ENCODE measurements around the gene PGS1. TPM values are rescaled to one million over a fixed set of nuclear protein-coding genes. Genes with fewer than 3 reads are reported as not detected.

PGS1 gene
- total RNA-seq, 1 experiment from 2014 or later = 42.6 TPM

DNA sequence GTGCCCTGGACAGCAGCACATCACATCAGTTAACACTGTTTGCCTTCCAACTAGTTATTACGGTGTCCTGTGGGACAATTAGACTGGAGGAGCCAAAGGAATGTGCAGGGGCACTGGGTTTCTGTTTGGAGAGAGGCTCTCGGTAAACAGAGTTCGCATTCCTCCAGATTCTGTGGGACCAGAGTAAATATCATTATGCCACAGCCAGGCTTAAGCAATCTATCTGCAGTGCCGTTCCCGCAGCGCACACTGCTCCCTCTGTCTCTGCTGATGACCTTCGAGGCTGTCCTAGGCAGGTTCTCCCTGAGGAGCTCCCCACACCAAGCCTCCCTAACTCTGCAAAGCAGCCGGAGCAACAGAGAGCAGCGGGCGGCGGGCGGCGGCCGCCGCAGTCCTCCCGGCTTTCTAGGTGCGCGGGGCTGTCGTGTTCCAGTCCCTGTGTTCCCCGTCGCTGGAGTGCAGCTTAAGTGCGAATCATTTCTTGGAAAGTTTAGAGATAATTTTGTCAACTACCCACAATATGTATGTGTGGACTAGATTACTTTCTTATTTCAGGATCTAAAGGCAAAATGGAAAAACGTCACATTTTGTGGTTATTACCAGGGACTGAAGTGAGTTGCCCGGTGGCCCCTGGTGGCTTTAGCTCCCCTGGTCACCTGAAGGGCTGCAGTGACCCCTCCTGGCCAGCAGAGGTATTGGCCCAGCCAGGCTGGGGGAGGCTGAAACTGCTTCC lies 43.3 kb downstream of the PGS1 start:
- Mint-ChIP-seq H3K27me3 (ENCODE audit: unreplicated experiment) (no peaks in the 10 kb centered on the region), H3K9me3 (ENCODE audit: low read depth, unreplicated experiment) (no peaks in the 10 kb centered on the region), H3K4me1 (ENCODE audit: low read depth, unreplicated experiment) (no peaks in the 10 kb centered on the region), H3K36me3 (ENCODE audit: insufficient read depth, unreplicated experiment) (peaks cover 24% of the 10 kb centered on the region), H3K4me3 (ENCODE audit: low read depth, unreplicated experiment) (no peak overlapping the region), H3K27ac (ENCODE audit: unreplicated experiment) (no peak overlapping the region)
- TF ChIP-seq CTCF (IDR thresholded peaks at IDR 0.05; ENCODE audit: unreplicated experiment) = peak; percentile 93
- CTCF ChIA-PET = interaction anchor here (0.6 to 2.5 kb wide), 9 partner anchors 43 to 676 kb away, joined by 3 to 31 read pairs (median 6); partner anchors contain the start of gene PGS1
- intact Hi-C loops (cut with micrococcal nuclease; ENCODE audit: unreplicated experiment) = loop anchor here (1.0 to 2.0 kb wide), 3 partner anchors 60 to 171 kb away; no protein-coding TSS in a partner anchor
- peak; percentile 86 for DNase-seq
- BruUV-seq (replicated peaks) = no TSS peak

DNA sequence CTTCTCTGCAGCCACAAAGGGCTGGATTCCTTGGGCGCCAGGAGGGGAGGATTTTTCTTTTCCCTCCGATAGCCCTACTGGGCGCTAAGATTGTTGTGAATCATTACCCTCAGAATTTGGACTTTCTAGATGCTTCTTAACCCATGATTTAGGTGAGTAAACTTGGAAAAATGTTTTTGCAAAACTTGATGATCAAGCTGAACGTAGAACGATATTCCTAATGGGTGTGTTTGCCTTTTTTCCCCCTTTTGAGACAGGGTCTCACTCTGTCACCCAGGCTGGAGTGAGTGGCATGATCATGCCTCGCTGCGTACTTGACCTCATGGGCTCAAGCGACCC lies 43.8 kb downstream of the PGS1 start:
- Mint-ChIP-seq H3K9me3 (ENCODE audit: low read depth, unreplicated experiment) (no peaks in the 10 kb centered on the region), H3K27ac (ENCODE audit: unreplicated experiment) (no peak overlapping the region), H3K4me1 (ENCODE audit: low read depth, unreplicated experiment) (no peaks in the 10 kb centered on the region), H3K4me3 (ENCODE audit: low read depth, unreplicated experiment) (no peak overlapping the region), H3K36me3 (ENCODE audit: insufficient read depth, unreplicated experiment) (peaks cover 22% of the 10 kb centered on the region), H3K27me3 (ENCODE audit: unreplicated experiment) (no peaks in the 10 kb centered on the region)
- no TSS peak for BruUV-seq (replicated peaks)
- intact Hi-C loops (cut with micrococcal nuclease; ENCODE audit: unreplicated experiment) = loop anchor here (1.0 to 2.0 kb wide), 3 partner anchors 61 to 171 kb away; no protein-coding TSS in a partner anchor
- no peak for TF ChIP-seq CTCF (IDR thresholded peaks at IDR 0.05; ENCODE audit: unreplicated experiment)
- DNase-seq = no peak
- CTCF ChIA-PET = interaction anchor here (0.6 to 2.5 kb wide), 9 partner anchors 43 to 676 kb away, joined by 3 to 31 read pairs (median 6); partner anchors contain the start of gene PGS1

DNA sequence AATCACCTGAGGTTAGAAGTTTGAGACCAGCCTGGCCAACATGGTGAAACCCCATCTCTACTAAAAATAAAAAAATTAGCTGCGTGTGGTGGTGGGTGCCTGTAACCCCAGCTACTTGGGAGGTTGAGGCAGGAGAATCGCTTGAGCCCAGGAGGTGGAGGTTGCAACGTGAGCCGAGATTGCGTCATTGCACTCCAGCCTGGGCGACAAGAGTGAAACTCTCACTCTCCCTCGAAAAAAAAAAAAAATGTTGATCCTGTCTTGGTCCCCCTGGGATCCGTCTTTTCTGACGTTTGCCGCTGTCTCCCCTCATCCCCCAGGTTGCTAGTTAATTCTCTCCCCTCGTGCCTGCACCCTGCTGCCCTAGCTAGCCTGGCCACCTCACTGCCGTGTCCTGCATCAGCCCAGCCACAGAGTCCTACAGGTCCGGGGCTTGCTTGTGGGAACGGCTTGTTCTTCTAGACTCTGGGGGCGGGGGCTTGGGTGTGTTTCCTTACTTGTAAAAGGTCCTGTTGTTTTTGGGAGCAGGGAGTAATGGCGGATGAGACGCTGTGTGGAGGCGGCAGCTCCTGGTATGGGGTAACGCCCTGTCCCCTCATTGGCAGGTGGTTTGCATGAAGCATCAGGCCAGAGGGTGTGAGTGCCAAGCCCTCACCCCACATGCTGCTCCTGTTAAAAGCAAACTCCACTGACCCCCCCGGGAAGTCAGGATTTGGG lies 44.6 kb downstream of the PGS1 start:
- H3K9me3 Mint-ChIP-seq (ENCODE audit: low read depth, unreplicated experiment) = no peaks in the 10 kb centered on the region
- no peak overlapping the region for H3K27ac Mint-ChIP-seq (ENCODE audit: unreplicated experiment)
- no peaks in the 10 kb centered on the region for H3K4me1 Mint-ChIP-seq (ENCODE audit: low read depth, unreplicated experiment)
- H3K4me3 Mint-ChIP-seq (ENCODE audit: low read depth, unreplicated experiment) = no peak overlapping the region
- H3K36me3 Mint-ChIP-seq (ENCODE audit: insufficient read depth, unreplicated experiment) = peaks cover 18% of the 10 kb centered on the region
- CTCF ChIA-PET = interaction anchor here (0.5 to 2.5 kb wide), 4 partner anchors 62 to 173 kb away, joined by 4 to 31 read pairs (median 16); no protein-coding TSS in a partner anchor
- no peaks in the 10 kb centered on the region for H3K27me3 Mint-ChIP-seq (ENCODE audit: unreplicated experiment)
- no peak for TF ChIP-seq CTCF (IDR thresholded peaks at IDR 0.05; ENCODE audit: unreplicated experiment)
- intact Hi-C loops (cut with micrococcal nuclease; ENCODE audit: unreplicated experiment) = loop anchor here (1.0 to 2.0 kb wide), 3 partner anchors 62 to 172 kb away; no protein-coding TSS in a partner anchor
- DNase-seq = no peak
- BruUV-seq (replicated peaks) = no TSS peak

DNA sequence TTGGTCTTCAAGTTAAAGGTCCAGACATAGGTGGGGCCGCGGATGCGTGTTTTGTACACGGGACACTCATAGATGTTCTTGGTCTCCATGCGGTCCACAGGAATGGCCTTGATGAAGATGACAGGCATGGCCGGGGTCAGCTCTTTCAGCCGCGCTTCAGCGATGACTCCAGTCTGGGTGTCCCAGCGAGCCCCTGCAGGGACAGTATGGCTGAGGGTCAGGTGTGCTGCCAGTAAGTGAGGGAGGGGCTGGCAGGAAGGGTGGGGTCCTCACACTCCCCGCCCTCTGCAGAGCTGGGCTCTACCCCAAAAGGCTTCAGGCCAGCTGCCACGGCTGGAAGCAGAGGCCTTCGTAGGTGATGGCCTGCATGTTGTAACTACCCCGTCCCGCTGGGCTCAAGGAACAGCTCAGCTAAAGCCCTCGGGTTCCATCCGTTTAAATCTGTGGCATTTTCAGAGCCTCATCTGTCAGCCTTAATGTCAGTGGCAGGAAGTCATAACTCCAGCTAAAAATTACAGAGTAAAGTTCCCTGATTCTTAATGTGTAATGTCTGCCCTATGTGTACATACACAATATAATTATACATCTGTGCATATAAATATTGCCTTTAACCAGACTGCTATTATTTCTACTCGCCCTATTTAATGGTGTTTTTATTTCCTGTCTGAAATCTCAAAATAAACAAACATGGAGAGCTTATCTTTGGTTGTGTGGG lies 45.7 kb downstream of the PGS1 start:
- Mint-ChIP-seq H3K27ac (ENCODE audit: unreplicated experiment) (no peak overlapping the region), H3K27me3 (ENCODE audit: unreplicated experiment) (no peaks in the 10 kb centered on the region), H3K36me3 (ENCODE audit: insufficient read depth, unreplicated experiment) (peaks cover 27% of the 10 kb centered on the region), H3K4me3 (ENCODE audit: low read depth, unreplicated experiment) (no peak overlapping the region), H3K9me3 (ENCODE audit: low read depth, unreplicated experiment) (no peaks in the 10 kb centered on the region), H3K4me1 (ENCODE audit: low read depth, unreplicated experiment) (no peaks in the 10 kb centered on the region)
- DNase-seq = no peak
- BruUV-seq (replicated peaks) = no TSS peak
- CTCF ChIA-PET = interaction anchor here (0.5 to 2.5 kb wide), 4 partner anchors 9 to 294 kb away, joined by 4 to 31 read pairs (median 6); no protein-coding TSS in a partner anchor
- intact Hi-C loops (cut with micrococcal nuclease; ENCODE audit: unreplicated experiment) = loop anchor here (2.0 kb wide), 1 partner anchor 173 kb away; no protein-coding TSS in a partner anchor
- no peak for TF ChIP-seq CTCF (IDR thresholded peaks at IDR 0.05; ENCODE audit: unreplicated experiment)

All from Calu3 (cell line).